GM18498 (cell line): ENCODE data around the gene ARHGAP9.
A peak's percentile ranks its signal among the peaks of the same experiment; 100 is the strongest.
"Not testable (repeated sequence)": the region's sequence is repeated elsewhere in the genome, so short reads cannot be mapped to it uniquely, and the experiment has no call there.

Source experiments
- ATAC-seq: cut with Tn5 transposase; IDR thresholded peaks from one replicate; pipeline ENCODE4 v1.9.1; 2021; ENCODE audit warnings: mild to moderate bottlenecking, moderate library complexity; ENCODE audit not compliant: unreplicated experiment

Gene ARHGAP9

DNA sequence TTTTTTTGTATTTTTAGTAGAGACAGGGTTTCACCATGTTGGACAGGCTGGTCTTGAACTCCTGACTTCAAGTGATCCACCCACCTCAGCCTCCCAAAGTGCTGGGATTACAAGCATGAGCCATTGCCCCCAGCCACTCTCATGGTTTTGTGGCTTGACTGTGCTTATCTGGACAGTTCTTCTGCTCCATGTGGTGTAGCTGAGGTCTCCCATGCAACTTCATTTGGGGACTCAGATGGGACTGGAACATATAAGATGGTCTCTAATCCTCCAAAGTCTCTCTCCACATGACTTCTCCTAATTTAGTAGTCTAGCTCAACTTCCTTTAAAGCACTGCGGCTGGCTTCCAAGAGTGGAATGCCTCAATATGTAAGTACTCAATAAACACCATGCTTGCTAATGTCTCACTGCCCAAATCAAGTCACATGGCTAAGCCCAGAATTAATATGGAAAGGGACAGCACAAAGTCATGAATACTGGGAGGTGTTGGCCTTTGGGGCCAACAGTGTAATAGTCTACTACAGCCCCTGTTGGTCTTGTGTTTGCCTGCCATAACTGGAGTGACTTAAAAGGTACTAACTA, 37.7 kb downstream of the ARHGAP9 start:
- no peak for ATAC-seq

GRCh38 chr12:57441393-57441792, 38.3 kb downstream of the ARHGAP9 start:
- not testable (repeated sequence) for ATAC-seq

DNA sequence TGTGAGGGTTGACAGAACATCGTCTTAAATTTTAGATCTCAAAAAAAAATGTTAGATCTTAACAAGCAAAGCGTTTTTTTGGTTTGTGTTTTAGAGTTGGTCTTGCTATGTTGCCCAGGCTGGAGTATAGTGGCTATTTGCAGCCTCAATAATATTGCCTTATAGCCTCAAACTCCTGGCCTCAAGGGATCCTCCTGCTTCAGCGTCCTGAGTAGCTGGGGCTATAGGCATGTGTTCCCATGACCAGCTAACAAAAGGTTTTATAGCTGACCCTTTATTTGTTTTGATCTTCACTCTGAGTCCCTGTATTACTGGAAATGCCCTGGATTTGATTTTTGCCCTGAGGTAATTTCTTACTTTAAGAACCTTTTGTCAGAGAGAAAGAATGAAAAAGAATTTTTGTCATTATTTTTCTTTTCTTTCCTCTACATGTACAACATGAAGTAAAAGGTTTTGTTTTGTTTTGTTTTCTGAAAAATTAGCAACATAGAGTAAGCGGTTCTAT, 39.9 kb downstream of the ARHGAP9 start:
- no peak for ATAC-seq

- ATAC-seq: no peak
Measured at GRCh38 chr12:57438400-57438799, 41.3 kb downstream of the ARHGAP9 start.

DNA sequence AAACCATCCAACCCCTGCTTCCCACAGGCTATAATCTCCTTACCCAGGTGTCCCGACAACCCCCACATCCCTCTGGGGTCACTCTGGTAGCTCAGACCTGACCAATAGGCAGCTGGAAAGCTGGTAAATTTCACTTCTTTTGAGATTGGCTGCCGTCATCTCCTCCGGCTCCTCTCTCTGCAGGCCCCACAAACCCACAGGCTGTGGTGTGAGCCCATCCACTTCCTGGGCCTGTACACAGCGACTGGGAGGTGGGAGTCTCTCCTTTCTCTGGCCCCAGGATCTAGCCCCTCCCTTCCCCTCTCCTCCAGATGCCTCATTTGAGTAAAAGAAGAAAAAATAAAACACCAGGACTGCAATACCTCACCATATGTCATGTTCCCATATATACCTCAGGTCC, 44.4 kb downstream of the ARHGAP9 start:
- ATAC-seq: no peak

DNA sequence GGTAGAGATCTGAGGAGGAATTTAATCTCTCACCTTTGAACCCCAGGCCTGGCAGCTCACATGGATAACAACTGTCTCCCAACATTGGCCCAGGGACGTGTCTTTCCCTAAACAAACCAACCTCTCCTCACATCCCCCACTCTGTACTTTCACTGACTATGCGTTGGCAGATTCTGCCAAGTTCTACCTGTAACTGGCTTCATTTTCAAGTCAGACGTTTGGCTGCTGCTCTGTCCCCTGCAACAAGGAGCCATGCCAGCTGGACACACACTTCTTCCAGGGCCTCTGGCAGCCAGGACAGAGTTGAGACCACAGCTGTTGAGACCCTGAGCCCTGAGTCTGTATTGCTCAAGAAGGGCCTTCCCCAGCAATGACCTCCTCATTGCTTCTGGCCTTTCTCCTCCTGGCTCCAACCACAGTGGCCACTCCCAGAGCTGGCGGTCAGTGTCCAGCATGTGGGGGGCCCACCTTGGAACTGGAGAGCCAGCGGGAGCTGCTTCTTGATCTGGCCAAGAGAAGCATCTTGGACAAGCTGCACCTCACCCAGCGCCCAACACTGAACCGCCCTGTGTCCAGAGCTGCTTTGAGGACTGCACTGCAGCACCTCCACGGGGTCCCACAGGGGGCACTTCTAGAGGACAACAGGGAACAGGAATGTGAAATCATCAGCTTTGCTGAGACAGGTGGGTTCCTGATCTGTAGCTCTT, 45.0 kb downstream of the ARHGAP9 start, which contains the start of gene INHBC:
TSS of gene INHBC (plus strand) at position 268 of the 707 bp plus-strand sequence. CDS start at position 371, 103 bp downstream.
- no peak for ATAC-seq

- ATAC-seq: no peak
Measured at GRCh38 chr12:57433370-57433769, 46.3 kb downstream of the ARHGAP9 start.

DNA sequence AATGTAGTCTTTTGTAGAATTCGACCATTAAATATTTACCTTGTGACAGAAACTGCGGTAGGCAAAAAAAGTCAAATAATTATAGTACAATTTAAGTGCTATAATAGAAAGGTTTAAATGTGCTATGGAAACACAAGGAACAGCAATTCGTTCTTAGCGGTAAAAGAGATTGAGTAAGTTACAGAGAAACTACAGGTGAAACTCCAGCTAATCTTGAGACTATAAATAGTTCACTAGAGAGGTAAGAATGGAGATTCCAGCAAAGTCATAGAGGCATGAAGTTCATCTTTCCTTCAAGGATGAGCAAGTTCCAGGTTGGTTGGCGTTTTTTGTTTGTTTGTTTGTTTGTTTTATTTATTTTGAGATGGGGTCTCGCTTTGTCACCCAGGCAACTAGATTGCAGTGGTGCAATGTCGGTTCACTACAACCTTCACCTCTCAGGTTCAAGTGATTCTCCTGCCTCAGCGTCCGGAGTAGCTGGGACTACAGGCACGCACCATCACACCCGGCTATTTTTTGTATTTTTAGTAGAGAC, 47.9 kb downstream of the ARHGAP9 start:
- no peak for ATAC-seq

GRCh38 chr12:57430931-57431566, 48.6 kb downstream of the ARHGAP9 start, which contains the start of gene R3HDM2:
R3HDM2 (minus strand) TSS chr12:57431043; CDS start chr12:57310428, 120,615 bp downstream.
- ATAC-seq: peak; percentile 93

DNA sequence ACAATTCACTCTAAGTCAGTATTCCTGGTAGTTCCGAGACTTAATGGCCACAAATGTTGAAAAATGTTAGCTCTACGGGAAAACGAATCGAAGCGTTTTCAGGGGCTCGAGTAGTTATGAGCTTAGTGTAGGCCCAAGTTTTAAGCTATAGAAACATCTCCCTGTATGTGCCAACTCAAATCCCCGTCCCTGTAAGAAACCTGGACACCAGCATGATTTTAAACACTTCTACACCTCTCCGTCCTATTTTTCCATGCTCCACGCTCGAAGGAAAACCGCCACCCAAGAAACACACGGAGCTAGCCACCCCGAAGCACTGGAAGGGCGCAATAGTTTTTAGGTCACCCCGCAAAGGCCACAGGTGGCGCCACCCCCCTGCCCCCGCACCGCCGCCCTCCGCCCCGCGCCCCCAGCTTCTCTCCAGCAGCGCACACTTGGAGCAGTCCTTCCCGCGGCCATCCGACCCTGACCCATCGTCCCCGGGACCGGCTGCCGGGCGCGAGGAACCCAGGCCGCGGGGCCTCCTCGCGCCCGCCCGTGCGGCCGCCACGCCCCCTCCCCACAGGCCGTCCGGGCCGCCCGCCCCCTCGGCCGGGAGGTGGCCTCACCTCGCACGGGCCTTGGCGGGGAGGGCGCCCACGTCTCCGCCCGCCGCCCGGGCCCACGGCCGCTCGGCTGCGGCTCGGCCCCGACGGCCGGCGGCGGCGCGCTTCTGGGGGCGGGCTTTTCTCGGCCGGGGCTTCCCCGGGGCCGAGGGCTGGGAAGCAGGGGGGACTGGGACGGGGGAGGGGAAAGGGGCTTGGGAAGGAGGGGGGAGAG, 49.3 kb downstream of the ARHGAP9 start:
- ATAC-seq: peak; percentile 66

GRCh38 chr12:57429473-57430111, 50.1 kb downstream of the ARHGAP9 start:
- no peak for ATAC-seq

DNA sequence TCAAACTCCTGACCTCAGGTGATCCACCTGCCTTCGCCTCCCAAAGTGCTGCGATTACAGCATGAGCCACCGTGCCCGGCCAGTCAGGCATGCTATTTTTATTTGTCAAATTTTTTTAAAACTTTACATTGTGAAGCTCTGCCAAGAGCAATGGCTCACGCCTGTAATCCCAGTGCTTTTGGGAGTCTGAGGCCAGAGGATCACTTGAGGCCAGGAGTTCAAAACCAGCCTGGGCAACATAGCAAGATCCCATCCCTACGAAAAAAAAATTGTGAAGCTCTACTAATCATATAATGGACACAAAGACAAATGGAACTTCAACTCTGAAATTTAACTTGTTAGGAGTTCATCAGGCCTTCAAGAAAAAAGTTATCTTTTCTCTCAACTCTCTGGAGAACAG, 50.7 kb downstream of the ARHGAP9 start:
- no peak for ATAC-seq

DNA sequence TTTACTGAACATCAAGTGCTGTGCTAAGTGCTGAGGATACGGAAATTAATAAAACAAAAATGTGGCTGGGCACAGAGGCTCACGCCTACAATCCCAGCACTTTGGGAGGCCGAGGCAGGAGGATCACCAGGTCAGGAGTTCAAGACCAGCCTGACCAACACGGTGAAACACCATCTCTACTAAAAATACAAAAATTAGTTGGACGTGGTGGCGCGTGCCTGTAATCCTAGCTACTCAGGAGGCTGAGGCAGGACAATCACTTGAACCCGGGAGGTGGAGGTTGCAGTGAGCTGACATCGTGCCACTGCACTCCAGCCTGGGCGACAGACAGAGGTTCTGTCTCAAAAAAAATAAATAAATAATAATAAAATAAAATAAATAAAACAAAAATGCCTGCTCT, 52.7 kb downstream of the ARHGAP9 start:
- not testable (repeated sequence) for ATAC-seq
